GM23248 (cell line): ENCODE data around the gene OR51Q1.

ENCODE experiments used
- EZH2 ChIP-seq: fragments of 200-600 bp; sonication (generic); IDR thresholded peaks from 2 replicates; pipeline ENCODE4 v1.6.1; 2018; ENCODE audit warnings: antibody characterized with exemption, mild to moderate bottlenecking; ENCODE audit not compliant: insufficient read depth, poor library complexity, severe bottlenecking
- EZH2phosphoT487 ChIP-seq: fragments of 200-600 bp; sonication (generic); IDR thresholded peaks from 2 replicates; pipeline ENCODE4 v1.6.1; 2018; ENCODE audit warnings: antibody characterized with exemption, moderate library complexity, mild to moderate bottlenecking, low read depth; ENCODE audit not compliant: insufficient read depth

DNA sequence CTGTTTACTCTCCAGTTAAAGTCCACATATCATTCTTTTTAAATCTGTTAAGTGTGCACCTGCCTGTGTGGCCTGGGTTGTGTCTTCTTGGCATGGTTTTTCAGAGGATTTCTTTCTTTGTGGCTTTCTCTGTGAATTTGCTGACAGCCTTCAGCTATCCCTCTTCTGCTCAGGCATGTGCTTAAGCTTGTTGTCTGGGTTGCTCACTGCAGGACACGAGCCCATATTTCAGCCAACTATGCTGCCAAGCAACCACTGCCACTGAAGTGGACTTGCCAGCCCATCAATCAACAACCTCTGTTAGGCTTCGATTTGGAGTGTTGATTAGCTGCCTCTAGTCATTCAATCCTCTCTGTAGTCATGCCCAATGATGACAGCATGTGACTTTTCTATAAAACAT lies 45.6 kb downstream of the OR51Q1 start:
- TF ChIP-seq EZH2phosphoT487: no peak
- no peak for TF ChIP-seq EZH2
